OCI-LY1 (cell line): ENCODE results near the gene HLA-DQB2.

Source experiments
- CTCF ChIP-seq: fragments of 200-600 bp; sonication (generic), shearing (Covaris generic); IDR thresholded peaks from 2 replicates; pipeline ENCODE4 v1.5.1; 2017; ENCODE audit warnings: mild to moderate bottlenecking, antibody characterized with exemption, low read length, moderate library complexity, mixed read lengths
- EZH2 ChIP-seq: fragments of 200-600 bp; sonication (generic), shearing (Covaris generic); IDR thresholded peaks from 2 replicates; pipeline ENCODE4 v1.8.0; 2017; ENCODE audit warnings: borderline replicate concordance, mixed run types, mild to moderate bottlenecking, antibody characterized with exemption, low read length, moderate library complexity, mixed read lengths

- no peak for TF ChIP-seq CTCF
- no peak for TF ChIP-seq EZH2
Measured at GRCh38 chr6:32799740-32800139, 36.4 kb upstream of the HLA-DQB2 start.
